ENCODE measurements around the gene SSBP3. TPM values are rescaled to one million over a fixed set of nuclear protein-coding genes. Genes with fewer than 3 reads are reported as not detected.

SSBP3 gene
- polyA plus RNA-seq, 1 of the 3 experiments (the other 2 are of a cell fraction) = 26.2 TPM

GRCh38 chr1:54384471-54384870, 21.7 kb downstream of the SSBP3 start:
- no peaks in the 10 kb centered on the region for H3K27me3 ChIP-seq (ENCODE audit: insufficient read depth)
- H2AFZ ChIP-seq (ENCODE audit: low read depth) = no peak overlapping the region
- H3K9me2 ChIP-seq = no peaks in the 10 kb centered on the region
- no peaks in the 10 kb centered on the region for H3K9me3 ChIP-seq
- no peak overlapping the region for H3K4me3 ChIP-seq (ENCODE audit: low read depth in 2 of 2, low read length in 1 of 2)
- no peak for DNase-seq
- H3K9ac ChIP-seq = no peak overlapping the region
- H3K79me2 ChIP-seq (ENCODE audit: insufficient read depth) = peaks cover 15% of the 10 kb centered on the region
- TF ChIP-seq TCF12 (IDR thresholded peaks at IDR 0.05) (no peak), EP300 (IDR thresholded peaks at IDR 0.05; ENCODE audit: borderline replicate concordance in 1 of 2, low read depth in 1 of 2, low read length in 1 of 2) (no peak), YY1 (IDR thresholded peaks at IDR 0.05; ENCODE audit: low read depth) (no peak), RFX5 (IDR thresholded peaks at IDR 0.05; ENCODE audit: low read length) (no peak), RAD21 (IDR thresholded peaks at IDR 0.05; ENCODE audit: low read length) (no peak), NFIC (IDR thresholded peaks at IDR 0.05; ENCODE audit: borderline replicate concordance) (no peak), TEAD4 (IDR thresholded peaks at IDR 0.05; ENCODE audit: borderline replicate concordance, insufficient read depth) (no peak), CHD2 (IDR thresholded peaks at IDR 0.05; ENCODE audit: low read length, partially characterized antibody) (no peak), SIN3A (IDR thresholded peaks at IDR 0.05; ENCODE audit: borderline replicate concordance, low read depth, low read length) (no peak), JUND (IDR thresholded peaks at IDR 0.05) (no peak), GATA2 (CRISPR knock-in tag; IDR thresholded peaks at IDR 0.05) (no peak), MEF2A (IDR thresholded peaks at IDR 0.05; ENCODE audit: borderline replicate concordance, low read depth) (no peak), IRF3 (IDR thresholded peaks at IDR 0.05; ENCODE audit: low read depth, low read length) (no peak), ELF1 (IDR thresholded peaks at IDR 0.05) (no peak), FOXJ3 (CRISPR knock-in tag; IDR thresholded peaks at IDR 0.05) (no peak), GABPA (IDR thresholded peaks at IDR 0.05; ENCODE audit: low read depth) (no peak)
- TF ChIP-seq, protein P1, sequence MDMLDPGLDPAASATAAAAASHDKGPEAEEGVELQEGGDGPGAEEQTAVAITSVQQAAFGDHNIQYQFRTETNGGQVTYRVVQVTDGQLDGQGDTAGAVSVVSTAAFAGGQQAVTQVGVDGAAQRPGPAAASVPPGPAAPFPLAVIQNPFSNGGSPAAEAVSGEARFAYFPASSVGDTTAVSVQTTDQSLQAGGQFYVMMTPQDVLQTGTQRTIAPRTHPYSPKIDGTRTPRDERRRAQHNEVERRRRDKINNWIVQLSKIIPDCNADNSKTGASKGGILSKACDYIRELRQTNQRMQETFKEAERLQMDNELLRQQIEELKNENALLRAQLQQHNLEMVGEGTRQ (IDR thresholded peaks at IDR 0.05; ENCODE audit: borderline replicate concordance, low read depth, low read length) = no peak
- TF ChIP-seq, protein P2, sequence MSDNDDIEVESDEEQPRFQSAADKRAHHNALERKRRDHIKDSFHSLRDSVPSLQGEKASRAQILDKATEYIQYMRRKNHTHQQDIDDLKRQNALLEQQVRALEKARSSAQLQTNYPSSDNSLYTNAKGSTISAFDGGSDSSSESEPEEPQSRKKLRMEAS (IDR thresholded peaks at IDR 0.05; ENCODE audit: low read depth) = no peak
- H3F3A ChIP-seq (replicated peaks; ENCODE audit: insufficient read depth) = no peaks in the 10 kb centered on the region
- POLR2A ChIA-PET = no interaction called here
- 0 out of 2 replicates have a peak, but pooled peaks cover 6% of the 10 kb centered on the region for H4K20me1 ChIP-seq (ENCODE audit: insufficient read depth)
- peaks cover 0 to 15% of the 10 kb centered on the region in 2 experiments; a peak in 1 of 4 replicates for H3K4me1 ChIP-seq (ENCODE audit: control insufficient read depth in 1 of 2, insufficient read depth in 2 of 2, low read depth in 1 of 2, low read length in 1 of 2)
- H3K27ac ChIP-seq (ENCODE audit: low read depth in 2 of 2, low read length in 1 of 2) = no peak overlapping the region
- H3K4me2 ChIP-seq = no peak overlapping the region
- CTCF ChIA-PET = interaction anchor here (1.7 kb wide), 1 partner anchor 19 kb away, joined by 4 read pairs; no protein-coding TSS in a partner anchor
- 100% methylated on average over 2 of the region's 2 CpGs for WGBS (ENCODE audit: low lambda C conversion rate)
- peaks cover 0 to 19% of the 10 kb centered on the region in 2 experiments for H3K36me3 ChIP-seq (replicated peaks in 1 of 2; ENCODE audit: control insufficient read depth in 1 of 2, insufficient read depth in 2 of 2, low read length in 1 of 2)

DNA sequence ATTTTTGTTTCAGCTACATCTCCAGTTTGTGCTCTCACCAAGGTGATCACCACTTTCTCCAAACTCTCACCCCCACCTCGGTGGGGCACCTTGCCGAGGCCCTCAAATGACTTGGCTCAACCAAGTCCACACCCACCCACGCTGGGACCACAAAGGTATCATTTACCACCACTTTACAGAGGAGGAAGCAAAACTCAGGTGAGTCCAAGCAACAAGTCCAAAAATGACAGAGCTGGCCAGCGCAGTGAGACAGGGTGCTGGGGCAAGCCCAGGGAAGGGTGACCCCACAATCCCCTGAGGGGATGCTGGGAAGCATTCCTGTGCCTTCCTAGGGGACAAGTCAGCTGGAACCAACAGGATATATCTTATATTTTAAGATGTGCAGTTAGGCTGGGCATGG, 24.7 kb downstream of the SSBP3 start:
- H3K9me3 ChIP-seq = no peaks in the 10 kb centered on the region
- no peaks in the 10 kb centered on the region for H3F3A ChIP-seq (replicated peaks; ENCODE audit: insufficient read depth)
- H3K4me2 ChIP-seq = no peak overlapping the region
- ChIA-PET POLR2A (no interaction called here), CTCF (interaction anchor here (0.6 to 0.9 kb wide), 2 partner anchors 9 to 287 kb away, joined by 3 to 4 read pairs; no protein-coding TSS in a partner anchor)
- DNase-seq = no peak
- no peak overlapping the region for H3K4me3 ChIP-seq (ENCODE audit: low read depth in 2 of 2, low read length in 1 of 2)
- peaks cover 0 to 25% of the 10 kb centered on the region in 2 experiments; a peak in 1 of 4 replicates for H3K4me1 ChIP-seq (ENCODE audit: control insufficient read depth in 1 of 2, insufficient read depth in 2 of 2, low read depth in 1 of 2, low read length in 1 of 2)
- TF ChIP-seq EZH2phosphoT487 (IDR thresholded peaks at IDR 0.05; ENCODE audit: borderline replicate concordance, low read depth) = no peak
- TF ChIP-seq RCOR1 (IDR thresholded peaks at IDR 0.05; ENCODE audit: low read length) = no peak
- no peak for TF ChIP-seq RAD21 (IDR thresholded peaks at IDR 0.05; ENCODE audit: low read length)
- TF ChIP-seq TEAD4 (IDR thresholded peaks at IDR 0.05; ENCODE audit: borderline replicate concordance, insufficient read depth) = no peak
- TF ChIP-seq, protein P1 (IDR thresholded peaks at IDR 0.05; ENCODE audit: borderline replicate concordance, low read depth, low read length) = no peak
- no peak for TF ChIP-seq MEF2A (IDR thresholded peaks at IDR 0.05; ENCODE audit: borderline replicate concordance, low read depth)
- no peak for TF ChIP-seq REST (IDR thresholded peaks at IDR 0.05; ENCODE audit: low read depth, low read length)
- TF ChIP-seq SIN3A (IDR thresholded peaks at IDR 0.05; ENCODE audit: borderline replicate concordance, low read depth, low read length) = no peak
- H4K20me1 ChIP-seq (ENCODE audit: insufficient read depth) = no peaks in the 10 kb centered on the region; the same call in 1 of the 2 replicates
- 94% methylated on average over 4 of the region's 4 CpGs for WGBS (ENCODE audit: low lambda C conversion rate)
- H3K27ac ChIP-seq (ENCODE audit: low read depth in 2 of 2, low read length in 1 of 2) = no peak overlapping the region
- no peak overlapping the region for H3K9ac ChIP-seq
- H2AFZ ChIP-seq (ENCODE audit: low read depth) = no peak overlapping the region
- H3K27me3 ChIP-seq (ENCODE audit: insufficient read depth) = no peaks in the 10 kb centered on the region
- peaks cover 21% of the 10 kb centered on the region for H3K79me2 ChIP-seq (ENCODE audit: insufficient read depth)
- peaks cover 0 to 4% of the 10 kb centered on the region in 2 experiments for H3K36me3 ChIP-seq (replicated peaks in 1 of 2; ENCODE audit: control insufficient read depth in 1 of 2, insufficient read depth in 2 of 2, low read length in 1 of 2)
- no peaks in the 10 kb centered on the region for H3K9me2 ChIP-seq
